ENCODE results near the gene RECQL5.

GRCh38 chr17:75688209-75688825, 21.4 kb upstream of the RECQL5 start:
- TF ChIP-seq CTCF (IDR thresholded peaks at IDR 0.05) = no peak
- no peak for TF ChIP-seq EZH2 (IDR thresholded peaks at IDR 0.05; ENCODE audit: borderline replicate concordance, insufficient read depth, low read depth, low read length, poor library complexity, severe bottlenecking)
